HepG2 (cell line): ENCODE measurements around the gene PDLIM5. TPM values are rescaled to one million over a fixed set of nuclear protein-coding genes. Genes with fewer than 3 reads are reported as not detected.

Experiments used
- BHLHE40 ChIP-seq: IDR thresholded peaks from 2 replicates; pipeline ENCODE4 v1.6.1; 2011; ENCODE audit warnings: low read length, improper control_type of control experiment
- RFXAP ChIP-seq: sonication (generic); formaldehyde crosslinking; IDR thresholded peaks from 2 replicates; pipeline ENCODE4 v1.4.0; 2020; ENCODE audit warnings: missing genetic modification reagents, borderline replicate concordance
- SETDB1 ChIP-seq: sonication (generic); formaldehyde crosslinking; IDR thresholded peaks from 2 replicates; pipeline ENCODE4 v1.5.1; 2020; ENCODE audit warnings: missing genetic modification reagents, mild to moderate bottlenecking, borderline replicate concordance
- SIX4 ChIP-seq: sonication (generic); formaldehyde crosslinking; IDR thresholded peaks from 2 replicates; pipeline ENCODE4 v1.4.0; 2020; ENCODE audit warnings: missing genetic modification reagents
- TBP ChIP-seq: sonication (generic); formaldehyde crosslinking; IDR thresholded peaks from 2 replicates; pipeline ENCODE4 v1.5.0; 2020; ENCODE audit warnings: missing genetic modification reagents
- TEAD2 ChIP-seq: sonication (generic); formaldehyde crosslinking; IDR thresholded peaks from 2 replicates; pipeline ENCODE4 v1.9.0; 2021; ENCODE audit warnings: missing genetic modification reagents
- TFDP1 ChIP-seq: IDR thresholded peaks from 2 replicates; pipeline ENCODE4 v1.6.1; 2016; ENCODE audit warnings: missing compliant biosample characterization, missing genetic modification reagents, borderline replicate concordance
- ZBTB43 ChIP-seq: sonication (generic); formaldehyde crosslinking; conservative IDR thresholded peaks from 2 replicates; pipeline ENCODE4 v1.4.0; 2020; ENCODE audit warnings: missing genetic modification reagents
- ZBTB44 ChIP-seq: sonication (generic); formaldehyde crosslinking; IDR thresholded peaks from 2 replicates; pipeline ENCODE4 v1.4.0; 2020; ENCODE audit warnings: missing genetic modification reagents
- ZFP1 ChIP-seq: IDR thresholded peaks from 2 replicates; pipeline ENCODE4 v1.6.1; 2016
- ZNF317 ChIP-seq: sonication (generic); formaldehyde crosslinking; IDR thresholded peaks from 2 replicates; pipeline ENCODE4 v1.5.0; 2020; ENCODE audit warnings: mild to moderate bottlenecking, missing genetic modification reagents
- ZNF614 ChIP-seq: IDR thresholded peaks from 2 replicates; pipeline ENCODE4 v1.6.1; 2018; ENCODE audit warnings: missing biosample characterization, missing genetic modification reagents, inconsistent platforms, borderline replicate concordance
- ZNF652 ChIP-seq: IDR thresholded peaks from 2 replicates; pipeline ENCODE4 v1.6.1; 2016; ENCODE audit warnings: low read depth, borderline replicate concordance
- ZNF816 ChIP-seq: sonication (generic); formaldehyde crosslinking; IDR thresholded peaks from 2 replicates; pipeline ENCODE4 v1.8.0; 2022; ENCODE audit warnings: missing genetic modification reagents, mild to moderate bottlenecking, borderline replicate concordance
- polyA plus RNA-seq, 8 experiments: library from polyadenylated mRNA; depleted of rRNA in 3 of 8; stranded (reverse) in 7 of 8; unstranded in 1 of 8; fragments of >200 nt; fragmentation: Illumina TruSeq in 4 of 8; extraction: Trizol in 4 of 8; gene quantifications; 2 replicates each; pipeline versions ENCODE4 v1.2.1 to v1.2.3, GENCODE V29; 2011 to 2016; ENCODE audit warnings: low read depth in 4 of 8, missing spikeins in 1 of 8, mixed read lengths in 1 of 8; ENCODE audit not compliant: insufficient read depth in 1 of 8
- total RNA-seq, 5 experiments: library from RNA; depleted of rRNA; stranded (reverse); fragments of >200 nt; fragmentation: Illumina TruSeq; extraction: Trizol; gene quantifications; 2 replicates each; pipeline ENCODE4 v1.2.3, GENCODE V29; 2016; ENCODE audit warnings: low read depth in 1 of 5

Gene PDLIM5
- total and polyA plus RNA-seq, 2 of the 13 experiments (the other 11 are each of a cell fraction or from before 2014, with no cell fraction given) = 52.8 to 119 TPM

- TF ChIP-seq TFDP1 (CRISPR knock-in tag) (no peak), ZBTB43 (no peak), ZNF816 (CRISPR knock-in tag) (no peak), SETDB1 (CRISPR knock-in tag) (no peak), SIX4 (CRISPR knock-in tag) (no peak), ZBTB44 (CRISPR knock-in tag) (no peak), ZFP1 (CRISPR knock-in tag) (no peak), ZNF317 (CRISPR knock-in tag) (0 out of 2 replicates have a peak, but pooled peaks have one; percentile 3), RFXAP (CRISPR knock-in tag) (no peak), TEAD2 (CRISPR knock-in tag) (no peak), ZNF614 (CRISPR knock-in tag) (no peak), TBP (CRISPR knock-in tag) (no peak), BHLHE40 (no peak), ZNF652 (CRISPR knock-in tag) (peak; percentile 35; the same call in 1 of the 2 replicates)
Measured at GRCh38 chr4:94451051-94451694, 569 bp upstream of the PDLIM5 start (continued).
